ENCODE data around the gene UBQLN3.

The UBQLN3 gene

DNA sequence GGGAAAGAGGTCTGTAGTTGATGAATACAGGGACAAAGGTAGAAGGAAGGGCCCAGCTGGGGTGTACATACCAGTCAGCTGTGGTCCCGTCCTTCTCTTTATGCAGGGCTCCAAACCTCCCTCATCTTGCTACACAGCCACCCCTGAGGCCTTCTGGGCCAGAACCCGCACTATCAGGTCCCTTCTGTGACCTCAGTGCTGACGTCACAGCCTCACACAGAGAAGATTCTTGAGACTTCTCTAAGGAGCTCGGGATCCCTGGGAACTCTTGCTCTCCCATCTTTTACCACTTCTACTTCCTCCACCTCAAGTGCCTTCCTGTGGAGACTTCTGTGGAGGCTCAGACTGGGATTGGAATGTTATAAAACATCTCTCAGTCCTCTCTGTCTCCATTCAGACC lies at the start of gene UBQLN3:
Gene UBQLN3, minus strand, starts transcription at position 155 of the 400 bp plus-strand sequence. CDS start 399 bp downstream, outside the sequence.
- no peak for DNase-seq

DNA sequence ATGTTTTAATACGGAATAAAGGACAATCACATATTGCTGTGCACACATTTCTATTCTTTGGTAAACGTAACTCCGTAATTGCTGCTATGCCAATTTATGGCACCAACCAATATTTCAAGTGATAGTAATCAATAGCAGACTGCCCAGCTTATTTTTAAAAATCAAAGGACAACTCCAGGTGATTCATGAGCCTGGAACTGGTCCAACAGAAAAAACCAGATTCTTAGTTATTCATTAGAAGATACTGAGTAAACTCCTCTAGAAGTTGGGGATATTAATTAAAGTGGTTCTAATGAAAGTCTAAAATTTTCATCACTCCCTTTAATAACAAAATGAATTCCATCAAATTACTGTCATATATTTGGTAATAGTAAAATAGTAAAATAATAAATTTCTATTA lies 48.0 kb upstream of the UBQLN3 start:
- no peak for DNase-seq

DNA sequence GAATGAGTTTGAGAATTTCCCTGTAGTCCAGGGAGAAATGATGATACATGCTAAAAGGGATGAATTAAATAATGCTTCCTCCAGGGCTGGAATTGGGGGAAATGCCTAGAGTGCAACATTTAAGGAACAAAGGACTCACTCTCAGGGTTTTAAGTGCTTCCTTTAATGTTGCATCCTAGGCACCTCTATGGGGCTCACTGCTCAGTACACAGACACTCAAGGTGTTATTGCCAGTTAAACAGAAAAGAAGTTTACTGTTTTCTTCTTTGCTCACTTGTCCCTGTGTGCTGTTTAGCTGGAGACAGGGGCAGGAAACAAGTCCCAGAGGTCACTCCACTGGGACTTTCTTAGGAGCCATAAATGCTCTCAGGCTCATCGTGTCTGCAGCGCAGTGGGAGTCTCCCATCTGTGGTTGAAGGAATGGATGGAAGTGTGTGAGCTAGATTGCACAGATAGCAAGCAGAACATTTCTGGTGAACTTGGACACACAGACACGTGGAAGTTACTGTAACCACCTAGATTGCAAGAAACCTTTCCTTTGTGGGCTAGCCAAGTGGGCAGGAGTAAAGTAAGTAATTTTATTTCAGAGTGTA lies 46.9 kb upstream of the UBQLN3 start:
- DNase-seq: no peak

DNA sequence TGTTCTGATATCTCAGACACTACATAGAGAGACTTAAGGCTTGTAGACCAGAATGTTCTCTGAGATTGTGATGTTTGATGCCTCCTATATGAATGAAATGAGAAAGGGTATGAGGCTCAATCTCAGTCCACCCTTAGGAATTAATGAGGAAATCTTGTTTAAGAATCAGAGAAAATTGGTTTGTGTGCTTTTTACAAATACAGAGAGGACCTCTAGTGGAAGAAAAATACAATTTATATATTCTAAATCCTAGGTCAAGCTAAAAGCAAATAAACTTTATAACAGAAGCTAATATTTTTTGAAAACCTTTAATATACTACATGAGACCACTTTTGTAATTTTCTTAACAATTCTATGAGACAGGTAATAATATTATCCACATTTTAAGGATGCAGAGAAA lies 43.6 kb upstream of the UBQLN3 start:
- DNase-seq: no peak

DNA sequence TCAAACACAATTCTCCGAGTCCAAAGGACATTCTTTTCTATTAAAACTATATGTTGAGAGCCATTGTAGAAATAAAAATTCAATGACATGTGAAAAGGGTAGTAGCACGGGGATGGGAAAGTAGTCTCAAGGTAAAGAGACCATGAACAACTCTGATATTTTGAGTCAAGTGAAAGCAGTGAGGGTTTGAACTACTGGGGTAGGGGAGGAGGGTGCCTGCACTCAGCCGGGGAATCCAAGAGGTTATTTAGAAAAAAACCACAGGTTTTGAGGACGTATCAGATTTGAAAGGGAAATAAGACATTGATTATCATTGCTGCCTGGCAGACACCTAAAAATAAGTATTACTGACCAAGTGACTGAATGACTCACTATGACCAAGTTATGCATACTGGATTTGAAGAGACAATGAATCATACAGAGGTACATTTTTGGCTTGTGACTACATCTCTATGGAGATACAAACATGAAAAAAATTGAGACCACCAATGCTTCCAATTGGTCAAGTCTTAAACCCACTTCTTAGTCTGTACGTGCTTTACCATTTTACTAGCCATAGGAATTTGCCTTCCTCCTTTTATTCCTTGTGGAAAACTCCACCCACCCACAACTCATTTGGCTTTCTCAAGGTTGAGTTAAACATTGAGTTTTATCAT lies 40.8 kb upstream of the UBQLN3 start:
- no peak for DNase-seq

DNA sequence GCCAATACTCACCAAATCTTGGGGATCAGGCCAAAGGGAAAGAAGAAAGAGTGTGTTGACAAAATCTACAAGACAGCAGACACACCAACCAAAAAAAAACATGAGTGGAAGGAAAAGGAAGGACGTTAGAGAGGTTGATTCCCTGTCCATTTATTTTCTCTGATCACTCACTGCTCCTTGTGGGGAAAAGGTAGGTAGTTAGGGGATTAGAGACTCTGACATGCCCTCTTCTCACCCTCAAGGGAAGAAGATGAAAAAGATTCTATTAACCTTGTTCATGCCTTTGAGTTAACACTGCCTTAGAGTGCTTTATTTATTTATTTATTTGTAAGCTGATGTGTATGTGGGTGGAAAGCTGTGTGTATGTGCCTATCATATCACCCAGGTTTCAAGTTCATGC lies 38.7 kb upstream of the UBQLN3 start, which contains the start of gene OR52H1:
Gene OR52H1, minus strand, starts transcription at position 101 of the 400 bp plus-strand sequence. CDS start 3,035 bp downstream, outside the sequence.
- no peak for DNase-seq

DNA sequence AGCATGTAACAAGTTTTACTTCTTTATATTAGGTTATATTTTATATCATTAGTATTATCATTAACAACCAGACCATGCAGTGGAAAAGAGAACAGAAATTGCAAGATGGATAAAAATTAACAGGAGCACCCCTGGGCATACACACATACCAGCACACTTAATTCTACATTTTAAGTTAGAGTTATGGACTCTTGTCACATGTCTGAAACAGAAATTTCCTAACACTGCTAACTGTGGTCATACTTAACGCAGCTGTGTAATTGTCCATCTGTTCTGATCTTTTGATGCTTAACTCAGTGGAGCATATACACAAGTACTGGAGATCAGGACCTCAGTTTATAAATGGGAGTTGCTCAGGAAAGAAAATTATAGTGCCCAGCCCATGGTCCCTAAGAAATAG lies 38.2 kb upstream of the UBQLN3 start:
- DNase-seq: no peak

DNA sequence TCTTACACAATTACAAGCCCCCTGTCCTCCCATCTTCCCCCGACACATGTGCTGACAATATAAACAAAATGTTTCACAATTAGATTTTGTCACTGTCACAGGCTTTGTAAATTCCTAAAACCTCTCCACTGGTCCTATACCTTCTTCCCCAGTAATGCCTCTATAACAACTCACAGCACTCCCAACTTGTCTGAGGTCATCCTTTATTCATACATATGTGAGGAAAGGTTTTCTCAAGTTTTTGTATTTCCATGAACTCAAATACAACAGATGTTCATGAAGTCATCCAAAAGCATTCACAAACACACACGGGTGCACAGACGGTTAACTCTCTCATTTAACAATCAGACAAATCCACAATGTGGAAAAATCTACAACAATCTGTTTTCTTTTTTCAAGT lies 36.7 kb upstream of the UBQLN3 start:
- DNase-seq: no peak

DNA sequence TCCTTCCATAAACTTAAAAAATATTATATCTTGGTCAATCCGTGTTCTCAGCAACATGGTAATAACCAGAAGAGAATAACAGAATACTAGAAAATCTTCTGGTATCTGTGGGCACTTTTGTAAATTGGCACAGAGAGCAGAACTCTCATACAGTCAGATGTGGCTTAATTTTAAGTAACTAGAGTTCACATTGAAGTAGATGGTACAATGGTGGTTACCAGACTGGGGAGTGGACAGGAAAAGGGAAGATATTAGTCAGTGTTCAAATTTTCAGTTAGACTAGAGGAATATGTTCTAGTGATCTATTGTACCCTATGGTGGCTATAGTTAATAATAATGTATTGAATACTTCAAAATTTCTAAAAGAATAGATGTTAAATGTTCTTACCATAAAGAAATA lies 31.7 kb upstream of the UBQLN3 start:
- no peak for DNase-seq

DNA sequence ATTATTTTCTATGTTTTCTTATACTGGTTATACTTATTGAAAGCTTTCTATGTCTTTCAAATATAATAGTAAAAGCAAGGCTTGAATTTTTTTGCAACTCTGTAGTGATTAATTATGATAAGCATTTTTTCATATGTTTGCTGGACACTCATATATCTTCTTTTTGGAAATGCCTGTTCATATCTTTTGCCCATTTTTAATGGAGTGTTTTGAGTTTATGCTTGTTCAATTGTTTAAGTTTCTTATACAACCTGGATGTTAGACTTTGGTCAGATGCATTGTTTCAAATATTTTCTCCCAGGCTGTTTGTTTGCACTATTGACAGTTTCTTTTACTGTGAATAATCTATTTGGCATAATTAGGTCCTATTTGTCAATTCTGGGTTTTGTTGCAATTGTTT lies 26.7 kb upstream of the UBQLN3 start:
- no peak for DNase-seq

DNA sequence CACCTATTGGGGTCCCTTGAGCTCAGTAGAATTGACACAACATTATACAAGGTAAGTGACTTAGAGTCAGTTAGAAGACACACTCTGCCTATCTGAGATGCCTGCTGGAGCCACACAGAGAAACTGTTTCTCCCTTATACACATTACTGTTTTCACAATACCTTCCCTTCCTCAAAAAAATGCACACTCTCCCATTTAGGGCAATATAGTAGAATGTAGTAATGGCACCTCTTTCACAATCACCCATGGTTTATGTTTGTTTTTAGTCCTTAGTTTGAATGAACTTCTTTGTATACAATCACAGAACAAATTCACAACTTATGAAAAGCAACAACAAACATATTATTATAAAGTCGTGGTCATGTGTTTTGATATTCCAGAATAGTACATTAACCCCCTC lies 24.3 kb upstream of the UBQLN3 start:
- DNase-seq: no peak

DNA sequence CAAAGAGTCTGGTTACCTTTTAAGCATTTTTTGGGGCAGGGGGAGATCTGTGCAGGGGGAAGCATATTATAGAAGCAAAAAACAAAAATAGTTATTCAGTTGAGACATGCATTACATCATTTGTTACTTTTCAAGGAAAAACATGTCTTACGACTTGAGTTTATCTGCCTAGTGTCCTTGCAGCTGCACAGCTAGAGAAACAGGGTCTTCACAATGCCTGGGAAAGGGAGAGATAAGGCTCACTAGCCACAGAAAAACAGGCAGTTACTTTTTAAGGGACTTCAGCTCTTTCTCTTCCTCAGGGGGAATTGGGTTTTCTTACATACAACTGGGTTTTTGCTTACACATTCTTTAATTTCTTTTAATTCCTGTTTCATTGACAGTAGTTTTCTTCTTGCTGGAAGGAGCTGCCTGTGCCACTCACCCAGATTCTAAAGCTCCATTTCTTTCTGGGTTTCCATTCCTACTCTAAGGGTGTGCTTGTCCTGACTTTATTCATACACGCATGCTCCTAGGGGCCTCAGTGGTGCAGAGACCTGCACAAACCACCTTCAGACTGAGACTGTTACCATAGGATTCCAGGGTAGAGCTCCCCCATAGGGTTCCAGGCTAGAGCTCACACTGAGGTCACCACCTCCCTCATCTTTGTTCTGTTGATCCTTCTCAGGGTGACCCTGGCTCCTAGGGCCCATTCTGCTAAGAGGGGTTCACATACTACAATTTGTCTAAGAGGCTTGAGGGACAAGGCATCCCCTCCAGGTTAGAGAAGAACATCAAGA lies 21.5 kb upstream of the UBQLN3 start:
- DNase-seq: no peak

DNA sequence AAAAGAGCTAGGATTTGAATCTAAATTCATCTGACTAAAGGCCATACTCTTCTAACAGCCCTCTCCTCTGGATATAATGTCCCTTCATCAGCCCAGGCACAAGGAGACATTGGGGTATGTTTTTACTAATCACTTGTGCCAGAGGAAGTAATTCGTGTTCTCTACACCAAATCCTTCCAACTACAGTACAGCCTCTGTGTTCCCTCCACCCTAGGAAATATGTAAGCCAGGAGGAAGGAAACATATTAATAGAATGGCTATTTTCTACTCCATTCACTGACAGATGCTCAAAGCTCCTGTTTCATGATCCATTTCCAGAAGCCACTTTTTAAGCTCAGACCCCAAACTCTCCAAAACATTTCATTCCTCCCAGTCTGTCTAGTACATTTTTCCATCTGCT lies 18.7 kb upstream of the UBQLN3 start:
- no peak for DNase-seq

DNA sequence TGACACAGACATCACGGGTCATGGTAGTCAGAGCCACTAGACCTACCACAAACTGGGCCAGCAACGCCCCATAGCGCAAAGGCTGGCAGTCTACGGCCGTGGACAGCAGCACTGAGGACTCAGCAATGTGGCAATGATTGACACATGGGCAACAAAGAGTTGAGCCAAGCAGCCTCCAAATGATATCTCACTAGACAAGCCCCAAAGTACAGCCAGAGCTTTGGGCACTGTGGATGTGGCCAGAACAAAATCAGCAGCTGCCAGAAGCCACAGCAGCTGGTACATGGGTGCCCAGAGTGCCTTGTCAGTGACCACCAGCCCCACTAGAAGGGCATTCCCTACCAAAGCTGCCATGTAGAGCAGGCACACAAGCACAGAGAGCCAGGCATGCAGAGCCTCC lies 18.0 kb upstream of the UBQLN3 start:
- no peak for DNase-seq

DNA sequence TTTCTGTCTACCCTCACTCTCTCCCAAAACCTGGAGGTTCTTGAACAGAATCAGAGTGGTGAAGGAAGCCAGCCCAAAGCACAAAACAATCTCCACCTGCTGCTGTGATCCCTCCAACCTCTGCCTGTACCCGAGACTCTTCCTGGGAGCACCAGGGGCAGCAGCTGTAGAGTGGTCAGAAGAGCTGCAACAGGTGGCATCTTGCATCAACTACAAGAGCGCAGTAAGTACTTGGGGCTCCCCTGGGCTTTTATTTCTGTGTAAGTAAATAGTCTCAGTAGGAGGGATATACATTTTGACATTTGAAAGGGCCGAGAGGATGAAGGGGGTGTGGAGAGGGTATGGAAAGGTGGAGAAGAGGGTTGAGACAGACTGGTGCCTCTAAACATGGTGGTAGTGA lies 15.0 kb upstream of the UBQLN3 start:
- DNase-seq: no peak

DNA sequence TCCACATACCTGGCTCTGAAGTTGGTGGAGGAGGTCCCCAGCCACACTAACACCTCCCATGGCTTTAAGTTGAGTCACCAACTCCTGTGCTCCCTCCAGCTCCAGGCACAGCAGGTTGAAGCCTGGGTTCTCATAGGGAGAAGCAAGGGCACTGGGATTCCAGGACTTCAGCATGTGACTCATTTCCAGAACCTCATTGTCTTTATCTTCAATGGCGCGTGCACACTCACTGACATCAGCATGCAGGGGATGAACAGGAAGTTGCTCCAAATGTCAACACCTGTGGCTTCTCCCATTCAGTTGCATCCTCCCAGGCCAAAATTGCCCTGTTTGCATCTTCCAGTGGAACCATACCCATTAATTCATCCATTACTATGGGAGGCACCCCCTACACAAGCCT lies 12.6 kb upstream of the UBQLN3 start:
- no peak for DNase-seq

DNA sequence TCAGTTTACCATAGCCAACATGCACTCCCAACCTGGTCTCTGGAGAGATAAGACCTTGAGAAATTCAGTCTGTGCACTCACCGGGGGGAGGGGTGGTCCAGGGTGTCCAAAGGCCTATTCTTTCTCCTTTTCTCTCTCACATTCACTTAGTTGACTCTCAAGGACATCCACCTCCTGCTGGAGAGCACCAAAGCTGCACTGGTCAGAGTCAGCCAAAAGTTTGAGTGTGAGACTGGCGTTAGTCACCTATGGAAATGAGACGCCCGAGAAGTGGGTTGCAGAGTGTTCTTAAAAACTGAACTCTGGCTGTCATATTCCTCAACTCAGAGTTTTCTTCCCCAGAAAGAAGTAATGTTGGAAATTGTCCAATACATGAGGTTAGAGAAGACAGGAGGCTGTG lies 11.8 kb upstream of the UBQLN3 start:
- no peak for DNase-seq

DNA sequence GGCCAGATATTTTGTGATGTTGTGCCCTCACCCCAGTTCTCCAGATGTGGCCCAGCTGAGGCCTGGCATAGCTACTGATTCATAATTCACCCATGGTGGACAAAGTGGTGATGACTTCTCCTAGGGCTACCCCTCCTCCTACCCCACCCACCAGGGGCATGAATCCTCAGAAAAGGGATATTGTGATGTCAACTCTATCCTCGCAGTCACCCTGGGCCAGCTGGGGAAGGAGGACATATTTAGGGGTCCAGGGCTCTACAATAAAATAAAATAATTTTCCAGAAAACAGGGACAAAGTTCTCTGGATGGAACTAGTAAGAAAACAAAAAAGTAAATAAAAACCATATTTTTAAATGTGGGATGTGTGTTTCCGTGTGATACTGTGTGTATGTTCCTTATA lies 6.8 kb upstream of the UBQLN3 start, which contains the start of gene UBQLNL:
Gene UBQLNL, minus strand, starts transcription at position 101 of the 400 bp plus-strand sequence. CDS start 258 bp downstream, outside the sequence.
- DNase-seq: no peak

DNA sequence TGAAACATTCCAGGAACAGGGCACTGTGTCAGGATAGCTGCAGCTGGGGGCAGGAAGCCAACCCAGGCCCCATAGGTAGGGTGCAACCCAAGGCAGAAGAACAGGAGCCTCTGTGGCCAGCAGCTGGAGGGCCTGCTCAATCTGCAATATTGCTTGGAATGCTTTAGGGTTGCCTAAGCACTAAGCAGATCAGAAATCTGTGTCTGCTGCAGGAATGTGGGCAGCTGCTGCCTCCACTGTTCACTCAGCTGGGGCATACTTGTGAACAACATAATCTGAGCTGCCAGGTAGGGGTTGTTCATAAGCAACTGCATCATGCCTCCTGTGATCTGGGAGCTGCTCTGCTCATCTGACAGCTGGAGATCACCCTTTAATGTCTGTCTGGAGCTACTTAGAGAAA lies 5.1 kb upstream of the UBQLN3 start:
- no peak for DNase-seq

DNA sequence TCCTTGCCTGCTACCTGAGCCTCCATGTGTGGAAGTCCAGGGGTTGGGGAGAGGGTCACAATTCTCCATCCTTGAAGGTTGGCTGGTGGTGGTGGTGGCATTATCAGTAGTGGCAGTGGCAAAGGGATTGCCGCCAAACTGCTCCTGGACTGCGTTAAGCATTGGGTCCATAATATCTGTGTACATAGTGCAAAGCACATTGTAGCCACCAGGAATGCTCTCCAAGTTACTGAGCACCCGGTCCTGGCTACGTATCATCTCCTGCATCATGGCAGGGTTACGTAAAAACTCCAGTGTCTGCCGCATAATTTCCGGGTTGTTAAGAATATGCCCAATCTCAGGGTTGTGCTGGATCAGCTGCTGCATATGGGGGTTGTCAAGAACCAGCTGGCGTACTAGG lies 1.2 kb downstream of the UBQLN3 start:
- DNase-seq: no peak

DNA sequence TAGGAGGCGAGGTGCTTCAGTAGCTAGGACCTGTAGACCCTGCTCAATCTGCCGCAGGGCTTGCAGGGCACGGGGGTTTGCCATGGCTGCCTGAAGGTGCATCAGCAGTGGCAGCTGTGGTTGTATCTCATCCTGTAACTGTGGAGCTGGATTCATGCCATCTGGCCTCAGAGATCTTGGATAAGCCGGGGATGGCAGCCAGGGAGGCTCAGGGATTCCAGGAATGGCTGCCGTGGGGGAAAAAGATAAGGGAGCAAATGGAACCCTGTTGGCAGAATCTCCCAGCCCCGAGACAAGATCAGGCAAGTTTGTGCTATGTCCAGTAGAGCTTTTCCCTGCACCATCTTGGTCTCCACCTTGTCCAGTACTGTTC lies 1.8 kb downstream of the UBQLN3 start:
- DNase-seq: peak; percentile 88

DNA sequence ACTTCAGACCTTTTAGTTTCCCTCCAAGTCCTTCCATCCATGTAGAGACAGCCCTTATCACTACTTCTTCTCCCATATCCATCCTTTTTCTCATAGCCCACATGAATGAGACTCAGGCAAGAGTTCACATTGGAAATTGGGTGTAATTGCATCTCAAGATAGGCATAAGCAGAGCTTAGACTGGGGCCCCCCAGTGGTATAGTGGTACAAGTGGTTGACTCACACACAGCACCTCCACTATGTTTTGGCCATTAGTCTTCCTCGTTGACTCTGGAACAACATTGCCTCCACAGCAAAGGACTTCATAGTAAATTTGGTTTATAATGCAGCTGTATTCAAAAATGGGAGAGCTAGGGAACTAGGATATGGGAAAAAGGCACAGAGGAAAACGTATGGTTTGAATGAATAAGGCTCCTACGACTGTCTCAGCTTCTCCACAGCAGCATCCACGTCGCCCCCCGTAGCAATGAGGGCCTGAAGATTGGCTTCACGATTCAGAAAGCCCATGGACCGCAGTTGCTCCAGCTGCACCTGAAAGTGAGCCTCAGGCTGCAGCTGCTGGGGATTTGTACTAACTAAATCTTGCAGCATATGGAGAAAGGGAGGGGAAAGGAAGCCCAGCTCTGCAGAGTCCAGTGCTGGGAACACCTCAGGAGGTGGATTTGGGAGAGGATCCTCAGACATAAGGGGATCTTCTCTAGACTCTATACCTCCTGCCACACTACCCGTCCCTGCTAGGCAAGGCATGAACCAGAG lies 2.4 kb downstream of the UBQLN3 start:
- DNase-seq: peak; percentile 90

DNA sequence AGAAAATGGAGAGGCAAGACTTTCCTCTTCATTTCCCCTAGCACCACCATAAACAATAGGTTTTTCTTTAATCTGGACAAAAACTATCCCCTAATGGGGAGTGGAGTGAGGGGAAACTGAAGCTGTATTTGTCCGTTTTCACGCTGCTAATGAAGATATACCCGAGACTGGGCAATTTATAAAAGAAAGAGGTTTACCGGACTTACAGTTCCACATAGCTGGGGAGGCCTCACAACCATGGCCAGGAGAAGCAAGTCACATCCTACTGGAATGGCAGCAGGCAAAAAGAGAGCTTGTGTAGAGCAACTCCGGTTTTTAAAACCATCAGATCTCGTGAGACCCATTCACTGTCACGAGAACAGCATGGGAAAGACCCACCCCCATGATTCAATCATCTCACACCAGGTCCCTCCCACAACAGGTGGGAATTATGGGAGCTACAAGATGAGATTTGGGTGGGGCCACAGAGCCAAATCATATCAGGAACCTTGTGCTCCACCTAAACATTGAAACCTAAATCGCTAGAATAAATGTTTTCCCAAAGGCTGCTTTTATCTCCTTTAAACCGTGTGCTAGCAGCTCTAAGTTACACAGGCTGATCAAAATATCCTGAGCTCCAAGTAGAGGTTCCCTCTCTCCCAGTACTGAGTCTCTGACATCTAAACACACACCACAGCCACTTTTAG lies 4.3 kb downstream of the UBQLN3 start:
- DNase-seq: no peak

Measured in NCI-H82 (cell line).